ENCODE data around the gene LRP1-AS. TPM values are rescaled to one million over a fixed set of nuclear protein-coding genes. Genes with fewer than 3 reads are reported as not detected.

Gene LRP1-AS
- total RNA-seq, 1 experiment from 2014 or later, result not detected

DNA sequence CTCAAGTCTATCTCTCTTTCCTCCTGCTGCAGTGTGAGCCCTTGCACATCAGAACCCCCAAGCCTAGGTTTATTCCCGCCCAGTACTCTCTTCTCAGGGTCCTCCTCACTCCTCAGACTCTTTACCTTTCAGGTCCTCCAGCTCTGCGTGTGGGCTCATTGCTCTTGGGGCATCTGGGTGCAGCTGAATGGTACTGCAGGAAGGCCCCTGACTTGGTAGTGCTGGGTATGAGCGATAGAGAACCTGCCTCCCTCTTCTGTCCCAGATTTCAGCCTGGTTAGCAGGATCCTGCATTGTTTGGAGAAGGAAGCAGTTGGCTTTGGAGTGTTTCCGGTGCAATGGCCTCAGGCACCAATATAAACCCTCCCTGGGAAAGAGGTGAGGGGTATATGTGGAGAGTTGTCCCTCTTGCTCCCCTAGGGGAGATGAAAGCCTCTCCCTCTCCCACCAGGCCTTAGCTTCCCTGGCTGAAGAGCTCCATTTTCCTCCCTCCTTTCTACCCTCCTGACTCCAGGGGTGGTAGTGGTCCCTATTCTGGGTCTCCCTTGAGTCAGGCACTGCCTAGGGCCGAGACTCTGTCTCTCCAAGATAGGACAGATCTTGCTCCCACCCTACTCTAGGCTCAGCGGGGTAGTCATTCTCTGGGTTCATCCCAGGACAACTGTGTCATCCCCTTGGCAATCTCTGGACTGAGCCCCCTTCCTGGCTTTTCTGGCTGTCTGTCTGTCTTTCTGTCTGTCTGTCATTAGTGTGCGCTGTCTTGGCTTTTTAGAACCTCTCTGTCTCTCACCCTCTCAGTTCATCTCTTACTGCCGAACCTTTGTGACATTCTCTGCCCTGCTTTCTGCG is 15.3 kb downstream of the LRP1-AS start:
- Histone ChIP-seq H3K27ac (ENCODE audit: low read depth, low read length) (no peak overlapping the region), H3K36me3 (ENCODE audit: control insufficient read depth in 1 of 2, insufficient read depth in 2 of 2, low read length in 2 of 2) (no peaks in the 10 kb centered on the region), H3K79me2 (ENCODE audit: insufficient read depth, low read length) (no peaks in the 10 kb centered on the region), H3K27me3 (ENCODE audit: insufficient read depth, low read length) (no peaks in the 10 kb centered on the region), H2AFZ (ENCODE audit: low read depth, low read length, poor library complexity, severe bottlenecking) (no peak overlapping the region), H3K4me3 (replicated peaks in 1 of 2; ENCODE audit: low read depth in 1 of 2, low read length in 2 of 2) (no peak overlapping the region), H4K20me1 (ENCODE audit: insufficient read depth) (no peaks in the 10 kb centered on the region), H3K9me2 (ENCODE audit: insufficient read depth) (no peaks in the 10 kb centered on the region), H3K4me2 (ENCODE audit: low read length) (no peak overlapping the region), H3K4me1 (ENCODE audit: control insufficient read depth in 1 of 2, insufficient read depth in 2 of 2, low read length in 2 of 2) (peaks cover under 1 to 33% of the 10 kb centered on the region in 2 experiments), H3K9me3 (ENCODE audit: control insufficient read depth in 1 of 2, insufficient read depth in 1 of 2, low read depth in 1 of 2, low read length in 2 of 2) (no peaks in the 10 kb centered on the region), H3K9ac (ENCODE audit: low read length) (no peak overlapping the region)
- BruUV-seq (replicated peaks), result no TSS peak
- CTCF ChIA-PET, result no interaction called here
- intact Hi-C loops (cut with micrococcal nuclease), result no loop called here
- RAD21 ChIA-PET (ENCODE audit: low non-redundant PET in 1 of 2, low total read pairs in 2 of 2, uncharacterized antibody in 2 of 2, unreplicated experiment in 2 of 2), result no interaction called here
- TF ChIP-seq SIN3A (IDR thresholded peaks at IDR 0.05; ENCODE audit: low read depth) (no peak), FOSL1 (IDR thresholded peaks at IDR 0.05; ENCODE audit: low read depth) (no peak), EGR1 (IDR thresholded peaks at IDR 0.05; ENCODE audit: low read depth) (no peak), ELF1 (IDR thresholded peaks at IDR 0.05; ENCODE audit: borderline replicate concordance, low read depth) (no peak), EZH2 (IDR thresholded peaks at IDR 0.05) (no peak), CEBPB (IDR thresholded peaks at IDR 0.05; ENCODE audit: low read depth) (no peak), CBX3 (IDR thresholded peaks at IDR 0.05; ENCODE audit: low read depth) (no peak), TCF7L2 (IDR thresholded peaks at IDR 0.05; ENCODE audit: borderline replicate concordance, extremely low read depth, insufficient read depth, insufficient read length) (no peak), ZFX (IDR thresholded peaks at IDR 0.05) (no peak), CTCF (IDR thresholded peaks at IDR 0.05 in 2 of 3, conservative IDR thresholded peaks at IDR 0.05 in 1 of 3; ENCODE audit: borderline replicate concordance in 1 of 3, insufficient read depth in 1 of 3, low read depth in 2 of 3, low read length in 2 of 3) (no peak), POLR2A (IDR thresholded peaks at IDR 0.05; ENCODE audit: borderline replicate concordance, extremely low read depth, insufficient read depth, insufficient read length) (no peak)
- TF ChIP-seq, protein P1, sequence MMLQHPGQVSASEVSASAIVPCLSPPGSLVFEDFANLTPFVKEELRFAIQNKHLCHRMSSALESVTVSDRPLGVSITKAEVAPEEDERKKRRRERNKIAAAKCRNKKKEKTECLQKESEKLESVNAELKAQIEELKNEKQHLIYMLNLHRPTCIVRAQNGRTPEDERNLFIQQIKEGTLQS (IDR thresholded peaks at IDR 0.05), result no peak
- TF ChIP-seq, protein P2, sequence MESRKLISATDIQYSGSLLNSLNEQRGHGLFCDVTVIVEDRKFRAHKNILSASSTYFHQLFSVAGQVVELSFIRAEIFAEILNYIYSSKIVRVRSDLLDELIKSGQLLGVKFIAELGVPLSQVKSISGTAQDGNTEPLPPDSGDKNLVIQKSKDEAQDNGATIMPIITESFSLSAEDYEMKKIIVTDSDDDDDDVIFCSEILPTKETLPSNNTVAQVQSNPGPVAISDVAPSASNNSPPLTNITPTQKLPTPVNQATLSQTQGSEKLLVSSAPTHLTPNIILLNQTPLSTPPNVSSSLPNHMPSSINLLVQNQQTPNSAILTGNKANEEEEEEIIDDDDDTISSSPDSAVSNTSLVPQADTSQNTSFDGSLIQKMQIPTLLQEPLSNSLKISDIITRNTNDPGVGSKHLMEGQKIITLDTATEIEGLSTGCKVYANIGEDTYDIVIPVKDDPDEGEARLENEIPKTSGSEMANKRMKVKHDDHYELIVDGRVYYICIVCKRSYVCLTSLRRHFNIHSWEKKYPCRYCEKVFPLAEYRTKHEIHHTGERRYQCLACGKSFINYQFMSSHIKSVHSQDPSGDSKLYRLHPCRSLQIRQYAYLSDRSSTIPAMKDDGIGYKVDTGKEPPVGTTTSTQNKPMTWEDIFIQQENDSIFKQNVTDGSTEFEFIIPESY (IDR thresholded peaks at IDR 0.05; ENCODE audit: extremely low read depth, insufficient replicate concordance, low read length), result no peak
- TF ChIP-seq, protein P3, sequence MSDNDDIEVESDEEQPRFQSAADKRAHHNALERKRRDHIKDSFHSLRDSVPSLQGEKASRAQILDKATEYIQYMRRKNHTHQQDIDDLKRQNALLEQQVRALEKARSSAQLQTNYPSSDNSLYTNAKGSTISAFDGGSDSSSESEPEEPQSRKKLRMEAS (IDR thresholded peaks at IDR 0.05), result no peak
- ATAC-seq (no peak), DNase-seq (ENCODE audit: low read depth, low spot score) (no peak)
- POLR2A ChIA-PET, result no interaction called here

Measured in HCT116 (cell line).